Left cardiac atrium (tissue), 4 donors: ENCODE results near the gene ATAD2B. TPM values are rescaled to one million over a fixed set of nuclear protein-coding genes. Genes with fewer than 3 reads are reported as not detected.
"Not testable (repeated sequence)": the region's sequence is repeated elsewhere in the genome, so short reads cannot be mapped to it uniquely, and the experiment has no call there.

Experiments
- ATAC-seq, 2 donors: fragments of 200-7000 bp; cut with Tn5 transposase; one replicate each; pipeline ENCODE4 v1.9.1; 2020; ENCODE audit warnings: mild to moderate bottlenecking in 2 of 2, moderate library complexity in 2 of 2
- DNase-seq: peaks from one replicate; pipeline ENCODE4 v3.0.0-alpha.2; 2020
- intact Hi-C, 2 donors: fragments of 100-400 bp; cut with DNase I; formaldehyde crosslinking; loops; one replicate each; pipeline versions ENCODE4 v1.14.1 to v1.15.1; 2022 to 2023
- total RNA-seq, 2 donors: library from RNA; stranded (reverse); fragmentation: NEBNext Ultra II Directional; extraction: Animal tissue kit (Norgen Biotek cat#: 25700); gene quantifications; one replicate each; pipeline ENCODE4 v1.2.1, GENCODE V29; 2021
- donor health status: DM: no; HTN: yes; CAD: no.
- donor health status: DM: no; HTN: yes; CAD: no; lungs with severe emphysema.
- donor health status: DM: yes; HTN: yes; CAD: no.
- donor health status: Dilated cardiomyopathy.

ATAD2B gene
- total RNA-seq, 2 donors from 2014 or later = 6.5 to 12.1 TPM

GRCh38 chr2:23809150-23809549 lies 117.8 kb downstream of the ATAD2B start:
- no peak for DNase-seq
- intact Hi-C loops = no loop called here
- no peak for ATAC-seq

DNA sequence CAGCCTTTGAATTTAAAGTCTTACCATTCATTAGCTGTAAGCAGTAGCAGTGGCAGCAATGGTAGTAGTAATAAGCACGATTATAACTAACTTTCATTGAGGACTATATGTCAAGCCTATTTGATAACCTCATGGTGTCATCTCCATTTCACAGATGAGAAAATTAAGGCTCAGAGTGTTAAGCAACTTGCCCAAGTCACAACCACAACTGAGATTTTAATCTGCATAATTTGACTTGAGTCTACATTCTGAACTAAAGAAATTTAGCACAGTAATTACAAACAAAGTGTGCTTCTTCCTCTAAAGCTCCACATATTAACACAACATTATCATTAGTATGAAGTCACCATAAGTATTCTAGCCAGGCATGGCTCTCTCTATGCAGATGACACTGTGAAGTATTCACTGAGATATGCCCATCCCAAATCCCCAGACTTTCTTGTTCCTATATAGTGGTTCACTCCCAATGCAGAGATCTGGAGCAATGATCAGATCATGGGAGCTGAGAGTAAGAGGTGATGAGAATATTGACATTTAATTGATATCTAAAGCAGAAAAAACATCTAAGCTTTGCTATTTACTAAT lies 120.2 kb downstream of the ATAD2B start:
- intact Hi-C loops = no loop called here
- DNase-seq (no peak), ATAC-seq (no peak)

- no peak for ATAC-seq
- DNase-seq = no peak
- intact Hi-C loops = no loop called here
These were observed 120.7 kb downstream of the ATAD2B start for GRCh38 chr2:23806201-23806600.

DNA sequence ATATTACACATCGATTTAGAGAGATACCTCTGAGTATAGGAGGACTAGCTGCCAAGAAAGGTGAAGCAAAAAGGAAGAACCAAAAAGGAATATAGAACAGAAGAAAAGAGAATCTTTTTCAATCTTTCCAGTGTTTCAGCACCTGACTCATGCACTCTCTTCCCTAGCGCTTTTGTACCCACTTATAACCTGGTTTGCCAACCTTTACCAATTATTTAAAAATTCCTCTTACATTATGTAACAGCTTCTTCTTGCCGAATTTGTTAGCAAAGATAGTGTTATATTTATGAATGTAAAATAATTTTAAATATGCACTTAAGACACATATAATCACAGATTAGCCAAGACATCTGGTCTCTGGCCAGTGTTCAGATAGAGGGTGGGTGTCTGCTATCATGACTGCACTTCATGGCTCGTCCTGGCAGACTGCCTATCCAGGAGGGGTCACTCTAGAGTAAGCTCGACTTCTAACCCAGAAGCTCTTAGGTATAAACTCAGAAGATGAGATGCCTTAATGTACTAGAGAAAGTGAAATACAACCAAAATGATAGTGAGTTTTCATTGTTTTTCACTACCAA lies 122.9 kb downstream of the ATAD2B start:
- peak; percentile 50 to 80 for ATAC-seq
- intact Hi-C loops = no loop called here
- DNase-seq = peak; percentile 48

DNA sequence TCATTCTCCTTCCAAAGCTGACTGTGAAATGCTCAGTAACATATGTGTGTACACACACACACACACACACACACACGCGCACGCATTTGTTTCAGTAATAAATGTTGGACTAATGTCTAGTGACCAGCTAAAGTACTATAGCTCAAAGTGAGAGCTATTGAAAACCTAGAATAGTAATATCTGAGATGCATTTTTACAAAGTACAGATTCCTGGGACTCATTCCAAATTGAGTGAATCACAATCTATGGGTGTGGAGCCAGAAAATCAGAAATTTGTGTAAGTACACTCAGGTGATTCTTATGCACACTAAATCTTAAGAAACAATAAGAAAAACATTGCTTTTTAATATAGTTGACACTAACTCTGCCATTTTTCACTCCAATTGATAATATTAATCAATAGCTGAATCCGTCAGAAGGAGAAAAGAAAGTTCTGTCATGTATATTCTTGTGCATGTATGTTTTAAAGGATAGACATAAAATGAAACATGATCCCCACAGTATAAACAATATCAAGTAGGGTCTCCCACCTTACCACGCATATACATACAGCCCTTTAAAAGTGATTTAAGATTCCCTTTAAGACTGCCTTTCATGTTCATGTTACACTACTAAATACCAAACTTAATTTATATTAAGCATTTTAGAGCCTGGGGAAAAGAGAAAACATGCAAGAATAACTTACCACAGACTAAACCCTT lies 123.5 kb downstream of the ATAD2B start:
- no peak for DNase-seq
- ATAC-seq = peak; percentile 19 to 82
- intact Hi-C loops = no loop called here

DNA sequence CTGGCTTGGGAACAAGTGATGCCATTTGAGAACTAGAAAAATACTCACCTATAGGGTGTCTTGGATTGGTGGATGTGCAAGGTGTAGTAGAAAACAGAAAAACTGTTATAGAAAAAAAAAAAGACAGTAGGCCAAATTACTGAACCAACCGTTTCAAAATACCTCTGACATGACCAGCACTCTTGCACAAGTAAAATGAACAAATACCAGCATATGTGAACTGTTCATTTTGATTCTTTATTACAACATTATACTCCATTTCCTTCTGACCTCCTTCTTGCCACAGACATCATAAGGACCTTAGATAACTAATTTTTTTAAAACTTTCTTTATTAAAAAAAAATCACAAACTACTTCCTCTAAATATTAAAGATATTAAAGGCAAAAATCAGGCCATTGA lies 125.5 kb downstream of the ATAD2B start:
- intact Hi-C loops = no loop called here
- no peak for DNase-seq
- ATAC-seq = peak in 1 of 2 donors; percentile 34

DNA sequence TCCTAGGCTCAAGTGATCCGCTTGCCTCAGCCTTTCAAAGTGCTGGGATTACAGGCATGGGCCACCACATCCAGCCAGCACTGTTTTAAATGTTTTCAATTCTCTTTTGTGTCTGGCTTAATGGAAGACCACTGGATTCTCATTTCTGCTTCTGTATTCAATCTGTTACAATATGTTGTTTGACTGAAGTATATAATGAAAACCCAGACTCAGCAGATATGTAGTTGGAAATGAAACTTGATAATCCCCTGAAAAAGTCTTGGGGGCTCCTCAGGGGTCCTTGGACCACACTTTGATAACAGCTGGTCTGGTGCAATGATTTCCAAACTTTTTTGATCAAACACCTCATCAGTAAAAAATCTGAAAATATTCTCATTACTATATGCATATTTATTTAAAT lies 132.7 kb downstream of the ATAD2B start:
- DNase-seq (no peak), ATAC-seq (no peak)
- intact Hi-C loops = no loop called here

DNA sequence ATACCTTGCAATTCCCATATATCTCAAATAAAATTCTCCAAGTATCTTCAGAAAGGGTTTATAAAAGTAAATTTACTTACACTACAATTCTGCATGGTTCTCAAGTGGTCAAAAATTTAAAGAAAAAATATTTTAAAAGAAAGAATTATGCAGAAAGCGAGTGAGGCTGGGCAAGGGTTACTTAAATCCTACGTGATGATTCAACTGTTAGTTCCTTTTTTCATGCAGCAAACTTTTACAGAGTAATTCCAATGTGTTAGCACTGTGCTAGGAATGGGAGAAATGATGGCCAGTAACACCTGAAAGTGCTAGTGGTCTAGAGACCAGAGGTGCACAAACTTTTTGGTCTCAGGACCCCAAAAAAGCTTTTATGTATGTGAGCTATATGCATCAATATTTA lies 133.4 kb downstream of the ATAD2B start:
- DNase-seq (no peak), ATAC-seq (no peak)
- intact Hi-C loops = no loop called here

GRCh38 chr2:23791030-23791429 lies 135.9 kb downstream of the ATAD2B start:
- intact Hi-C loops = no loop called here
- DNase-seq = no peak

GRCh38 chr2:23789012-23789411 lies 137.9 kb downstream of the ATAD2B start:
- no peak for DNase-seq
- no peak for ATAC-seq
- intact Hi-C loops = no loop called here

More at GRCh38 chr2:23791030-23791429, 135.9 kb downstream of the ATAD2B start:
- no peak for ATAC-seq

GRCh38 chr2:23788100-23788499 lies 138.8 kb downstream of the ATAD2B start:
- intact Hi-C loops = no loop called here
- no peak for ATAC-seq
- no peak for DNase-seq

DNA sequence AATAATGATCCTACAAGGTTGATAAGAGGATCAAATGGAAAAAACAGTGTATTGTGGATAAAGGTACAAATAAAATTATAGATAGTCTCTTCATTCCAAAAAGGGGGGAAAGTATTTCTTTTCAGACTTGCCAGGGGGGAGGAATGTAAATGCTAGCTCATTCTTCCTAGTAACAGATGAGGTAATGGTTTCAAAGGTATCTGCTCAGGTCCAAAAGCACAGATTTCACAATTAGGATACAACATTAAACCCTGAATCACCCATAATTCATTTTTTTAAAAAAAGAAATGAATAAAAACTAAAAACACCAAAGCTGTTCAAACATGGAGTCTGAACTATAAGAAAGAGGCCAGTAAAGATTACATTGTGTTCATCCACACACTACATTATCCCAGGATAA lies 142.0 kb downstream of the ATAD2B start:
- intact Hi-C loops = no loop called here
- no peak for DNase-seq

GRCh38 chr2:23782646-23783045 lies 144.3 kb downstream of the ATAD2B start:
- DNase-seq (no peak), ATAC-seq (no peak)
- intact Hi-C loops = no loop called here

More for the DNA sequence above, 142.0 kb downstream of the ATAD2B start:
- no peak for ATAC-seq

DNA sequence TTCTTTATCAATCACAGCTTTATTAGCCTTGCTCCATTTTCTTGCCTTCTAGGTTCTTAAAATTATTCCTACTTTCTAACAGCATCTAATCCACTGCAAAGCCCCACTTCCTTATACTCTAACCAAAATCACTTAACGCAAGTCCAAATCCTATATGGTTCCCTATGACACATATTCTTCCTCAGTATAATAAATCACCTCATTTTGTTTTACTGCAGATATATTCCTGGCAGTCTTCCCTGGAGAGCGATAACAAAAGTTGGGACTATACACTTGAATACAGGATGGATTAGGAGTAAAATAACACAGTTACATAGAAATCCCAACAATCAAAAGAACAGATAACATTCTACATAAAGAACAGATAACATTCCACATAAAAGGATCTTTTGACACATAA lies 144.8 kb downstream of the ATAD2B start:
- intact Hi-C loops = no loop called here
- no peak for ATAC-seq
- DNase-seq = no peak

DNA sequence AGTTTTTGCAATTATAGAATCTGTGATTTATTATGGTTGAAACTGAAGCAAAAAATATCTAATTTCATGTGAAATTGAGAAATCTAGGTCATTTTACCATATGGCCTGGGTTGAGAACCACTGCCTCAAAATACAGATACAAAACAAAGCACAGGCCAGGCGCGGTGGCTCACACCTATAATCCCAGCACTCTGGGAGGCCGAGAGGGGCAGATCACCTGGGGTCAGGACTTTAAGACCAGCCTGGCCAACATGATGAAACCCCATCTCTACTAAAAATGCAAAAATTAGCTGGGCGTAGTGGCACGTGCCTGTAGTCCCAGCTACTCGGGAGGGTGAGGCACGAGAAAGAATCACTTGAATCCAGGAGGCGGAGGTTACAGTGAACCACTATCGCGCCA lies 146.5 kb downstream of the ATAD2B start:
- intact Hi-C loops, DNase-seq, ATAC-seq: not testable (repeated sequence)

- ATAC-seq = no peak
- intact Hi-C loops = no loop called here
- no peak for DNase-seq
These were observed 149.1 kb downstream of the ATAD2B start for GRCh38 chr2:23777826-23778225.

- ATAC-seq (no peak), DNase-seq (no peak)
- intact Hi-C loops = no loop called here
These were observed 150.9 kb downstream of the ATAD2B start for GRCh38 chr2:23776021-23776420.

DNA sequence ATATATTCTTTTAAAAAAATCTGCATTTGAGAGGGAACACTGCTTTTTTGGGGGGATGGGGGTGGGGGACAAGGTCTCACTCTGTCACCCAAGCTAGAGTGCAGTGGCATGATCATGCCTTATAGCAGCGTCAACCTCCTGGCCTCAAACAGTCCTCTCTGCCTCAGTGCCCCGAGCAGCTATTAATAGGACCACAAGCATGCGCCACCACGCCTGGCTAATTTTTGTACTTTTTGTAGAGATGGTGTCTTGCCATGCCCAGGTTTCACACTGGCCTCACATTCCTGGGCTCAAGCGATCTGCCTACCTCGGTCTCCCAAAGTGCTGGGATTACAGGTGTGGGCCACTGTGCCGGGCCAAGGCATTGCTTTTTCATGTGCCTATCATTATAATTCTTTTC lies 154.2 kb downstream of the ATAD2B start:
- intact Hi-C loops = no loop called here
- ATAC-seq = no peak
- no peak for DNase-seq

GRCh38 chr2:23772056-23772455 lies 154.9 kb downstream of the ATAD2B start:
- DNase-seq (no peak), ATAC-seq (no peak)
- intact Hi-C loops = no loop called here

GRCh38 chr2:23769364-23769763 lies 157.6 kb downstream of the ATAD2B start:
- ATAC-seq = no peak
- no peak for DNase-seq
- intact Hi-C loops = no loop called here
